Activated CD4-positive, alpha-beta T cell treated with anti-CD3 and anti-CD28 coated beads, Interleukin-2, amount 50 U/mL, for 1 hour (primary cell): ENCODE data around the gene ARMC5.
"Not testable (repeated sequence)": the region's sequence is repeated elsewhere in the genome, so short reads cannot be mapped to it uniquely, and the experiment has no call there.

Experiments used
- DNase-seq: peaks from one replicate; pipeline ENCODE4 v3.0.0-alpha.2; 2020

ARMC5 gene

GRCh38 chr16:31502981-31503380, 43.7 kb downstream of the ARMC5 start:
- no peak for DNase-seq

DNA sequence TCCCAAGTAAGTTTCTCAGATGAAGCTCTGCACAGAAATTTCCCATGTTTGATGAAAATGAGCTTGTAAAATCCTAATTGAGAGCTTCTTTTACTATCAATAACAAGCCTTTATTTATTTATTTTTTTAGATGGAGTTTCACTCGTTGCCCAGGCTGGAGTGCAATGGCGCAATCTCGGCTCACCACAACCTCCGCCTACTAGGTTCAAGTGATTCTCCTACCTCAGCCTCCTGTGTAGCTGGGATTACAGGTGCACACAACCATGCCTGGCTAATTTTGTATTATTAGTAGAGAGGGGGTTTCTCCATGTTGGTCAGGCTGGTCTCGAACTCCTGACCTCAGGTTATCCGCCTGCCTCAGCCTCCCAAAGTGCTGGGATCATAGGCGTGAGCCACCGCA, 44.3 kb downstream of the ARMC5 start:
- not testable (repeated sequence) for DNase-seq

- no peak for DNase-seq
Measured at GRCh38 chr16:31504159-31504558, 44.9 kb downstream of the ARMC5 start.

- DNase-seq, result no peak
Measured at GRCh38 chr16:31505483-31505882, 46.2 kb downstream of the ARMC5 start.

DNA sequence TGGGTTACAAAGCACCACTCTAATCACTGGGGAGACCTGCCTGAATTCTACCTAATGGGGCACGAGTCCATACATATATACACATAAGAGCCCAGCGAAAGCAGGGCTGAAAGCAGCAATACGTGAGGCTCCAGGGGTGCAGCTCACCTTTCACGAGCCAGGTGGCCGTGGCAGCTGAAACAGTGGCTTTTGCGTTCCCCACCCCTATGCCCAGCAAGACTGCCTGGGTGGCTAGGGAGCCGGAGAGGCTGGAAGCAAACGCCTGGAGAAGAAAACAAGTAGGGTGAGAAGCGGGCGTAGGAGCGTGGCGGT, 48.3 kb downstream of the ARMC5 start:
- DNase-seq, result peak; percentile 14

GRCh38 chr16:31507929-31508705, 48.8 kb downstream of the ARMC5 start, which contains the start of gene RUSF1:
TSS of gene RUSF1 (minus strand) at chr16:31508391. CDS start at chr16:31508373, 18 bp downstream.
- peak; percentile 75 for DNase-seq

GRCh38 chr16:31508706-31509195, 49.5 kb downstream of the ARMC5 start:
- DNase-seq, result no peak

- no peak for DNase-seq
Measured at GRCh38 chr16:31513126-31513525, 53.8 kb downstream of the ARMC5 start.

GRCh38 chr16:31513884-31514283, 54.6 kb downstream of the ARMC5 start:
- DNase-seq, result no peak
